ENCODE results near the gene TLR6.

TLR6 gene

DNA sequence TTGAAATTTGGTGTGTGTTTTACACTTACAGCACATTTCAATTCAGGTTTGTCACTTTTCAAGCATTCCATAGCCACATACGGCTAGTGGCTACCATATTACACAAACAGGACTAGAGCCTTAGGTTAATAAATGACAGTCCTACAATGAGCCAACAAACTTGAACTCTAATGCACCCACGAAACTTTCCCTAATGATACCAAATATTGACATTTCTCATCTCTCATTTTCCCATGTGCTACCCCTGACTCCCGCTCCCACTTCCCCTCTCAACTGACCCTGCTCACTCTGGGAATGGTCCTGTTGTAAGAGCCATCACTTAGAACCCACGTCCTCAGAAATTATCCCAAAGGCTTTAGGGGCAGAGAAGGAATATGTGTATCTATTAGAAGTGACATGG is 68.9 kb downstream of the TLR6 start:
- TF ChIP-seq ZNF514 (tag by site-specific recombination; IDR thresholded peaks at IDR 0.05) (no peak), GLI4 (tag by site-specific recombination; IDR thresholded peaks at IDR 0.05) (no peak), ZNF211 (tag by site-specific recombination; IDR thresholded peaks at IDR 0.05; ENCODE audit: low read depth) (no peak), ZNF10 (tag by site-specific recombination; IDR thresholded peaks at IDR 0.05) (no peak), ZBTB10 (tag by site-specific recombination; IDR thresholded peaks at IDR 0.05) (no peak), ZNF529 (tag by site-specific recombination; IDR thresholded peaks at IDR 0.05; ENCODE audit: insufficient replicate concordance) (no peak), ZNF362 (tag by site-specific recombination; IDR thresholded peaks at IDR 0.05) (no peak), ZNF366 (tag by site-specific recombination; conservative IDR thresholded peaks at IDR 0.05) (no peak), ZNF350 (tag by site-specific recombination; IDR thresholded peaks at IDR 0.05) (no peak), ZNF654 (tag by site-specific recombination; IDR thresholded peaks at IDR 0.05; ENCODE audit: low read depth) (no peak), KLF8 (tag by site-specific recombination; IDR thresholded peaks at IDR 0.05) (no peak), ZNF624 (tag by site-specific recombination; IDR thresholded peaks at IDR 0.05) (no peak), ZNF555 (tag by site-specific recombination; conservative IDR thresholded peaks at IDR 0.05) (no peak), ZNF544 (tag by site-specific recombination; IDR thresholded peaks at IDR 0.05) (no peak), ZNF248 (tag by site-specific recombination; IDR thresholded peaks at IDR 0.05) (no peak)
- TF ChIP-seq, protein P1, sequence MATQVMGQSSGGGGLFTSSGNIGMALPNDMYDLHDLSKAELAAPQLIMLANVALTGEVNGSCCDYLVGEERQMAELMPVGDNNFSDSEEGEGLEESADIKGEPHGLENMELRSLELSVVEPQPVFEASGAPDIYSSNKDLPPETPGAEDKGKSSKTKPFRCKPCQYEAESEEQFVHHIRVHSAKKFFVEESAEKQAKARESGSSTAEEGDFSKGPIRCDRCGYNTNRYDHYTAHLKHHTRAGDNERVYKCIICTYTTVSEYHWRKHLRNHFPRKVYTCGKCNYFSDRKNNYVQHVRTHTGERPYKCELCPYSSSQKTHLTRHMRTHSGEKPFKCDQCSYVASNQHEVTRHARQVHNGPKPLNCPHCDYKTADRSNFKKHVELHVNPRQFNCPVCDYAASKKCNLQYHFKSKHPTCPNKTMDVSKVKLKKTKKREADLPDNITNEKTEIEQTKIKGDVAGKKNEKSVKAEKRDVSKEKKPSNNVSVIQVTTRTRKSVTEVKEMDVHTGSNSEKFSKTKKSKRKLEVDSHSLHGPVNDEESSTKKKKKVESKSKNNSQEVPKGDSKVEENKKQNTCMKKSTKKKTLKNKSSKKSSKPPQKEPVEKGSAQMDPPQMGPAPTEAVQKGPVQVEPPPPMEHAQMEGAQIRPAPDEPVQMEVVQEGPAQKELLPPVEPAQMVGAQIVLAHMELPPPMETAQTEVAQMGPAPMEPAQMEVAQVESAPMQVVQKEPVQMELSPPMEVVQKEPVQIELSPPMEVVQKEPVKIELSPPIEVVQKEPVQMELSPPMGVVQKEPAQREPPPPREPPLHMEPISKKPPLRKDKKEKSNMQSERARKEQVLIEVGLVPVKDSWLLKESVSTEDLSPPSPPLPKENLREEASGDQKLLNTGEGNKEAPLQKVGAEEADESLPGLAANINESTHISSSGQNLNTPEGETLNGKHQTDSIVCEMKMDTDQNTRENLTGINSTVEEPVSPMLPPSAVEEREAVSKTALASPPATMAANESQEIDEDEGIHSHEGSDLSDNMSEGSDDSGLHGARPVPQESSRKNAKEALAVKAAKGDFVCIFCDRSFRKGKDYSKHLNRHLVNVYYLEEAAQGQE (tag by site-specific recombination; IDR thresholded peaks at IDR 0.05): no peak
- TF ChIP-seq, protein P2, sequence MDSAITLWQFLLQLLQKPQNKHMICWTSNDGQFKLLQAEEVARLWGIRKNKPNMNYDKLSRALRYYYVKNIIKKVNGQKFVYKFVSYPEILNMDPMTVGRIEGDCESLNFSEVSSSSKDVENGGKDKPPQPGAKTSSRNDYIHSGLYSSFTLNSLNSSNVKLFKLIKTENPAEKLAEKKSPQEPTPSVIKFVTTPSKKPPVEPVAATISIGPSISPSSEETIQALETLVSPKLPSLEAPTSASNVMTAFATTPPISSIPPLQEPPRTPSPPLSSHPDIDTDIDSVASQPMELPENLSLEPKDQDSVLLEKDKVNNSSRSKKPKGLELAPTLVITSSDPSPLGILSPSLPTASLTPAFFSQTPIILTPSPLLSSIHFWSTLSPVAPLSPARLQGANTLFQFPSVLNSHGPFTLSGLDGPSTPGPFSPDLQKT (IDR thresholded peaks at IDR 0.05; ENCODE audit: borderline replicate concordance, low read depth, low read length): no peak
- no peak overlapping the region for H3K4me3 ChIP-seq (ENCODE audit: low read depth, low read length)
- no peak overlapping the region for H3K27ac ChIP-seq (ENCODE audit: extremely low read depth, low read depth, low read length)
- no peaks in the 10 kb centered on the region for H3K36me3 ChIP-seq (ENCODE audit: control insufficient read depth in 2 of 2, insufficient read depth in 1 of 2, low read length in 2 of 2)
- POLR2A ChIA-PET: no interaction called here
- no peaks in the 10 kb centered on the region for H3K9me3 ChIP-seq (ENCODE audit: control insufficient read depth, insufficient read depth, low read depth, low read length)
- CTCF ChIA-PET: no interaction called here
- no peaks in the 10 kb centered on the region for H3K4me1 ChIP-seq (ENCODE audit: control insufficient read depth, insufficient read depth, low read length)

GRCh38 chr4:38785901-38786402 is 70.7 kb downstream of the TLR6 start:
- CTCF ChIA-PET: interaction anchor here (0.6 to 3.5 kb wide), 3 partner anchors 20 to 104 kb away, joined by 3 to 15 read pairs (median 3); no protein-coding TSS in a partner anchor
- H3K36me3 ChIP-seq (ENCODE audit: control insufficient read depth in 2 of 2, insufficient read depth in 1 of 2, low read length in 2 of 2): no peaks in the 10 kb centered on the region
- no peaks in the 10 kb centered on the region for H3K4me1 ChIP-seq (ENCODE audit: control insufficient read depth, insufficient read depth, low read length)
- H3K4me3 ChIP-seq (ENCODE audit: low read depth, low read length): no peak overlapping the region
- H3K9me3 ChIP-seq (ENCODE audit: control insufficient read depth, insufficient read depth, low read depth, low read length): no peaks in the 10 kb centered on the region
- POLR2A ChIA-PET: no interaction called here
- no peak overlapping the region for H3K27ac ChIP-seq (ENCODE audit: extremely low read depth, low read depth, low read length)
- TF ChIP-seq ZFHX2 (tag by site-specific recombination; conservative IDR thresholded peaks at IDR 0.05) (no peak), ZNF133 (tag by site-specific recombination; IDR thresholded peaks at IDR 0.05) (no peak), ZNF529 (tag by site-specific recombination; IDR thresholded peaks at IDR 0.05; ENCODE audit: insufficient replicate concordance) (no peak), SP2 (tag by site-specific recombination; IDR thresholded peaks at IDR 0.05) (no peak), ZSCAN16 (tag by site-specific recombination; IDR thresholded peaks at IDR 0.05) (no peak), ZNF138 (tag by site-specific recombination; IDR thresholded peaks at IDR 0.05; ENCODE audit: borderline replicate concordance) (no peak), ZBTB6 (tag by site-specific recombination; IDR thresholded peaks at IDR 0.05) (no peak), ZBTB44 (tag by site-specific recombination; IDR thresholded peaks at IDR 0.05) (no peak), ZNF169 (tag by site-specific recombination; IDR thresholded peaks at IDR 0.05) (no peak)
